HG03442 (cell line): ENCODE results near the gene NF2.

Experiments used
- ATAC-seq: cut with Tn5 transposase; IDR thresholded peaks from one replicate; pipeline ENCODE4 v1.9.1; 2021; ENCODE audit warnings: mild to moderate bottlenecking, moderate library complexity; ENCODE audit not compliant: unreplicated experiment

NF2 gene

GRCh38 chr22:29738118-29738815, 134.8 kb downstream of the NF2 start:
- ATAC-seq: no peak

- ATAC-seq: no peak
Measured at GRCh38 chr22:29739346-29739875, 136.0 kb downstream of the NF2 start.

- ATAC-seq: no peak
Measured at GRCh38 chr22:29740216-29740615, 136.8 kb downstream of the NF2 start.

- no peak for ATAC-seq
Measured at GRCh38 chr22:29741926-29742325, 138.5 kb downstream of the NF2 start.

- no peak for ATAC-seq
Measured at GRCh38 chr22:29742326-29742725, 138.9 kb downstream of the NF2 start.

- ATAC-seq: no peak
Measured at GRCh38 chr22:29744902-29745301, 141.5 kb downstream of the NF2 start.

- ATAC-seq: no peak
Measured at GRCh38 chr22:29747832-29748231, 144.4 kb downstream of the NF2 start.
